GM12891 (cell line): ENCODE data around the gene LITAFD.
"Not testable (repeated sequence)": the region's sequence is repeated elsewhere in the genome, so short reads cannot be mapped to it uniquely, and the experiment has no call there.

Experiments used
- POLR2A ChIP-seq: IDR thresholded peaks from 2 replicates; pipeline ENCODE4 v1.6.1; 2011; ENCODE audit warnings: low read depth, low read length, control low read depth
- POLR2AphosphoS5 ChIP-seq: IDR thresholded peaks from 2 replicates; pipeline ENCODE4 v1.6.1; 2011; ENCODE audit warnings: low read depth, low read length, control low read depth
- TAF1 ChIP-seq: IDR thresholded peaks from 2 replicates; pipeline ENCODE4 v1.6.1; 2011; ENCODE audit warnings: low read depth, low read length, control low read depth

- not testable (repeated sequence) for TF ChIP-seq TAF1, POLR2A, POLR2AphosphoS5
Measured at GRCh38 chr16:8873866-8874195, 8.3 kb upstream of the LITAFD start.
